Gastroesophageal sphincter (tissue), 4 donors: ENCODE data around the gene ZNF195. TPM values are rescaled to one million over a fixed set of nuclear protein-coding genes. Genes with fewer than 3 reads are reported as not detected.
"Not testable (repeated sequence)": the region's sequence is repeated elsewhere in the genome, so short reads cannot be mapped to it uniquely, and the experiment has no call there.

Source experiments
- ATAC-seq: fragments of 150-250 bp; one replicate; pipeline ENCODE4 v1.9.1; 2016; ENCODE audit warnings: mild to moderate bottlenecking, moderate library complexity
- H3K27ac ChIP-seq, 4 donors: fragments of 200-600 bp; sonication (generic) in 3 of 4; 1 replicate in 3 of 4; 2 replicates in 1 of 4; pipeline ENCODE4 v1.5.1; 2016 to 2019
- H3K27me3 ChIP-seq: fragments of 200-600 bp; sonication (generic); one replicate; pipeline ENCODE4 v1.5.1; 2019
- H3K36me3 ChIP-seq, 2 donors: fragments of 200-600 bp; sonication (generic); one replicate each; pipeline ENCODE4 v1.5.1; 2019; ENCODE audit warnings: control low read depth in 1 of 2
- H3K4me1 ChIP-seq, 3 donors: fragments of 200-600 bp; sonication (generic); 1 replicate in 2 of 3; 2 replicates in 1 of 3; pipeline ENCODE4 v1.5.1; 2016 to 2019; ENCODE audit warnings: control low read depth in 2 of 3
- H3K4me3 ChIP-seq, 2 donors: fragments of 200-600 bp; sonication (generic); one replicate each; pipeline ENCODE4 v1.5.1; 2019; ENCODE audit warnings: mild to moderate bottlenecking in 1 of 2, moderate library complexity in 1 of 2
- H3K9me3 ChIP-seq, 3 donors: fragments of 200-600 bp; sonication (generic); one replicate each; pipeline ENCODE4 v1.5.1; 2017 to 2019; ENCODE audit warnings: control low read depth in 2 of 3
- CTCF ChIP-seq, 4 experiments: fragments of 200-600 bp in 2 of 4; fragments of 450-650 bp in 2 of 4; sonication (generic) in 1 of 4; IDR thresholded peaks; one replicate each; pipeline ENCODE4 v1.5.1; 2017 to 2019; ENCODE audit warnings: antibody characterized with exemption in 4 of 4, mild to moderate bottlenecking in 2 of 4, moderate library complexity in 2 of 4
- EP300 ChIP-seq: sonication (generic); formaldehyde crosslinking; IDR thresholded peaks from one replicate; pipeline ENCODE4 v1.6.1; 2017; ENCODE audit warnings: antibody characterized with exemption, mild to moderate bottlenecking
- POLR2A ChIP-seq, 2 donors: fragments of 450-650 bp; IDR thresholded peaks; one replicate each; pipeline ENCODE4 v1.6.1; 2017; ENCODE audit warnings: antibody characterized with exemption in 2 of 2, mild to moderate bottlenecking in 2 of 2, moderate library complexity in 1 of 2
- POLR2AphosphoS5 ChIP-seq: sonication (generic); formaldehyde crosslinking; IDR thresholded peaks from one replicate; pipeline ENCODE4 v1.6.1; 2017; ENCODE audit warnings: antibody characterized with exemption
- WGBS, 2 donors: methylation state at CpG; one replicate each; pipeline ENCODE4 v1.1.5; 2018; ENCODE audit warnings: low coverage in 1 of 2; 5-methylcytosine and 5-hydroxymethylcytosine counted together
- total RNA-seq, 4 donors: library from RNA; depleted of rRNA; stranded (reverse); fragments of >200 nt; gene quantifications; one replicate each; pipeline ENCODE4 v1.1.0, GENCODE V29; 2016

Gene ZNF195
- total RNA-seq, 4 donors from 2014 or later = 7.9 to 19.9 (median 12.6) TPM

DNA sequence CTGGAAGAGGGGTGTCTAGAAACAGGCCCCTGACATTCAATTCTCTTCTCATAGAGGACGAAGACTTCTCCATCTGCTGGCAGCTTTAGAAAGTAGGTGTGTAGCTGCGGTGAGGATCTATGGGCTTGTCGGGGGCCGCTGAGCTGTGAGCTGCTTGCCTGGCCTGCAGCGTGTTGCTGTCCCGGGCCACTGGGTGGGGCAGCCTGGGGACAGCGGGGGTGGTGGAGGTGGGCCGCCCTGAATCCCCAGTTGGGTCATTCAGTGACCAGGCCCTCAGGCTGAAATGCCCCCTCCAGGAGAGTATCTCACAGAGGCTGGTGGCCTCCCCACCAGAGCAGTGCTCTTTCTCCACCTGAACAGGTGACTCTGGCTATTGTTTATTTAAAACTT is 23.9 kb upstream of the ZNF195 start:
- not testable (repeated sequence) for H3K27ac ChIP-seq, H3K4me1 ChIP-seq, H3K4me3 ChIP-seq, ATAC-seq, H3K36me3 ChIP-seq, H3K9me3 ChIP-seq
- peaks cover 12% of the 10 kb centered on the region for H3K27me3 ChIP-seq
- WGBS, 2 donors = 100% methylated on average over 1 of the region's 8 CpGs; no CpG with 5 or more reads in 1 of the 2 donors

DNA sequence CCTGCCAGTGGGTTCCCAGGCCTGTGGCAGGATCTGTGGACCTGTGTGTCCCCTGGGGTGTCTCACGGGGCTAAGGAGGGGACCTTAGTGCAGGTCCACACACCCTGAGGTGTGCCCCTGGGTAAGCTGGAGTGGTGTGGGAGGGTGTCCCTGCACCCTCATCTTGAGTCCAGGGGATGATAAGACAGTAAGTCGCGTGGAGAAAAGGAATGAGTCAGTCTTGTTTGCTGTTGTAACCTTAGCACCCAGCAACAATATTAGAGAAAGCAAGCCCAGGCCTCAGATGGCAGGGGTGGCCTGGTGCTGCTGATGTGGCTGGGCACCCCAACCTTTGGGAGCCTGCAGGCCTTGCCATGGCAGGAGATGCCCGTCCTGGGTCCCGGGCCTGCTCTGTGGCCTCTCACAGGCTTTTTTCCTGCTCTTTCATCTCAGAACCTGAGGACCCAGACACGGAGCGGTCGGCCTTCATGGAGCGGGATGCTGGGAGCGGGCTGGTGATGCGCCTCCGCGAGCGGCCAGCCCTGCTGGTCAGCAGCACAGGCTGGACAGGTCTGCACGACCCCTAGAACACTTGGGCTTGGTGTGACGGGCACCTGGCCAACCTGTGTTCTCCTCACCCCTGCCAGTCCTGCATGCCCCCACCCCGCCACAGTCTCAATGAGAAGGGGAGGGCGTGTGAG is 23.4 kb upstream of the ZNF195 start:
- not testable (repeated sequence) for H3K4me1 ChIP-seq, ATAC-seq, H3K9me3 ChIP-seq, H3K36me3 ChIP-seq, H3K4me3 ChIP-seq, H3K27ac ChIP-seq
- 100% methylated on average over 1 of the region's 18 CpGs; no CpG with 5 or more reads in 1 of the 2 donors for WGBS, 2 donors
- peaks cover 12% of the 10 kb centered on the region for H3K27me3 ChIP-seq

GRCh38 chr11:3401052-3401451 is 22.1 kb upstream of the ZNF195 start:
- H3K4me3 ChIP-seq = not testable (repeated sequence)

DNA sequence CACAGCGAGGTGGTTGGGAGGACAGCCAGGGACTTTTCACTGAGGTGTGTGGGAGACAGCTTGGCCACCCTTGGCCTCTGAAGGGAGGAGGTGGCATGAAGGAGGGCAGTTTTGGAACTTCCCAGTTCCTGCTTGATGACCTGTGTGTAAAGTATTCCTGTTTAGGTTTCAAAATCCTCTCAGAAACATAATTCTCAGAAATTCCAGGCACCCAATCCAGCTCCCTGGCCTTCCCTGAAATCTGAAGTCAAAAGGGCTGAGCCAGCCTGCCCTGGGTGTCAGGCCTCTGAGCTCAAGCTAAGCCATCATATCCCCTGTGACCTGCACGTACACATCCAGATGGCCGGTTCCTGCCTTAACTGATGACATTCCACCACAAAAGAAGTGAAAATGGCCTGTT is 19.6 kb upstream of the ZNF195 start:
- H3K27ac ChIP-seq, H3K27me3 ChIP-seq, H3K36me3 ChIP-seq, H3K9me3 ChIP-seq, ATAC-seq, H3K4me3 ChIP-seq, H3K4me1 ChIP-seq: not testable (repeated sequence)
- WGBS, 2 donors = 60 to 86% methylated on average over 1 of the region's 3 CpGs

More at GRCh38 chr11:3401052-3401451, 22.1 kb upstream of the ZNF195 start:
- H3K9me3 ChIP-seq, H3K4me1 ChIP-seq, ATAC-seq, H3K36me3 ChIP-seq, H3K27ac ChIP-seq: not testable (repeated sequence)
- H3K27me3 ChIP-seq = peaks cover 12% of the 10 kb centered on the region
- 53 to 100% methylated on average over 1 to 3 of the region's 4 CpGs for WGBS, 2 donors

DNA sequence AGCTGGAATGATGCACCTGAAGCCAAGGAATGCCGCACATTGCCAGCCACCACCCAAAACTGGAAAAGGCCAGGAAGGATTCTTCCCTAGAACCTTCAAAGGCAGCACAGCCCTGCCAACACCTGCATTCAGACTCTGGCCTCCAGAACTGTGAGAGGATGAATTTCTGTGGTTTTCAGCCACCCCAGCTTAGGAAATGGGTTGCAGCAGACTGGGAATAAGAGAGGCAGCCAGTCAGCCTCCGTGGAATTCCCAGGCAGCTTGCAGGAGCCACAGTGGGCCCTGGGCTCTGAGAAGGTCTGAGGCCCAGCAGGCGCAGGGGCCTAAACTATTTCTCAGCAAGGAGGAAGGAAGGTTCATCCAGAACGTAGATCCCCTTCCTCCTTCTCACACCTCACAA is 19.2 kb upstream of the ZNF195 start:
- 13 to 100% methylated on average over 1 of the region's 4 CpGs for WGBS, 2 donors
- H3K4me3 ChIP-seq, H3K27me3 ChIP-seq, H3K4me1 ChIP-seq, ATAC-seq, H3K27ac ChIP-seq, H3K36me3 ChIP-seq, H3K9me3 ChIP-seq: not testable (repeated sequence)

- no CpG with 5 or more reads among the region's 23 CpGs for WGBS, 2 donors
- not testable (repeated sequence) for H3K36me3 ChIP-seq, H3K27me3 ChIP-seq, H3K27ac ChIP-seq, ATAC-seq, H3K9me3 ChIP-seq, H3K4me3 ChIP-seq, H3K4me1 ChIP-seq
Measured at GRCh38 chr11:3397210-3397609, 18.3 kb upstream of the ZNF195 start.

DNA sequence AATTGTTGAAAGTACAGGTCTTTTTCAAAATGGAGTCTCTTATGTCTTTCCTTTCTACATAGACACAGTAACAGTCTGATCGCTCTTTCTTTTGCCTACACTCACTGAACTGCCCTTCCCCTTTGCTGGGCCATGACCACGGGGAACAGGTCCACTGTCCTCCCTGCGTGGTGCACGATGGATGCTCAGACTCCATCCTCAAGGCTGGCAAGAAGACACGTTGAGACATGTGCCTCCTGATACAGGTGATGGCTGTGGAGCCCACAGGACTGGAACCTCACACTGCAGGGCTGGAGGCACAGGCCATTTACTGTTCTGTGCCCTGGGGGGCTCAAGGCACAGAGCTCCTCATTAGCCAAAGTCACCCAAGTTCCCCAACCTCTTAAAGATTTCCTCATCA is 16.5 kb upstream of the ZNF195 start:
- not testable (repeated sequence) for H3K27me3 ChIP-seq, H3K9me3 ChIP-seq, H3K36me3 ChIP-seq, H3K4me3 ChIP-seq, H3K4me1 ChIP-seq, H3K27ac ChIP-seq, ATAC-seq
- WGBS, 2 donors = 81% methylated on average over 2 of the region's 5 CpGs; no CpG with 5 or more reads in 1 of the 2 donors

GRCh38 chr11:3394956-3395355 is 16.0 kb upstream of the ZNF195 start:
- not testable (repeated sequence) for H3K9me3 ChIP-seq, H3K4me3 ChIP-seq, H3K36me3 ChIP-seq, ATAC-seq, H3K4me1 ChIP-seq, H3K27me3 ChIP-seq, H3K27ac ChIP-seq
- WGBS, 2 donors = 76 to 79% methylated on average over 5 to 9 of the region's 10 CpGs

- not testable (repeated sequence) for H3K4me1 ChIP-seq, H3K36me3 ChIP-seq, H3K27ac ChIP-seq, ATAC-seq, H3K27me3 ChIP-seq, H3K9me3 ChIP-seq, H3K4me3 ChIP-seq
- WGBS, 2 donors = 71% methylated on average over 7 of the region's 13 CpGs; no CpG with 5 or more reads in 1 of the 2 donors
Measured at GRCh38 chr11:3393450-3393849, 14.5 kb upstream of the ZNF195 start.

DNA sequence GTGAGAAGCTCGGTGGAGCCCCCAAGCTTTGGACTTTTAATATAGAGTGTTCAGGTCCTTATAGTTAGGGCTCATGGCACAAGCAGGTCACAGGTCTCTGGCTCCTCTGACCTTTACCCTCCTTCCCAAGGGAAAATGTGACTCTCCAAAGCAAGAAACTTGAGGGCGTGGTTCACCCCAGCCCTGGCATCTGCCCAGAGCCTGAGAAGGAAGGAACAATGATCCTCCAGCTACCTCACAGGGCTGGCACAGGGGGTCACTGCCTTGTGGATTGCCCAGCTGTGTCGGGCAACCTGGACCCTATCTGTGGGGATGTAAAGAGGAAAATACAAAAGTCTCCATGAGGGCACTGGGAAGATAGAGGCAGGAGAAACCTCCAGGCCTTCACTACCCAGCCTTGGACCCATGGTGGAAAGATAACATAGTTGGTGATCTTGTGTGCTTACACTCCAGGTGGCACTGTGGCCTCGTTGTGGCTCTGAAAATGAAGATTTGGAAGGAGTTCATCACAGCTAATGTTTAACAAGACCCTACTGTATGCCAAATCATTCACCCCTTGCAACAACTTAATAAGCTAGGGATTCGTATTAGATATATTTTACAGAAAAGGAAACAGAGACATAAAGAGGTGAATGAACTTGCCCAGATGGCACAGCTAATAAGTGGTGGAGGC is 3.8 kb upstream of the ZNF195 start:
- H3K9me3 ChIP-seq = no peaks in the 10 kb centered on the region
- WGBS, 2 donors = 68 to 83% methylated on average over 2 to 3 of the region's 5 CpGs
- no peak for TF ChIP-seq POLR2AphosphoS5
- TF ChIP-seq EP300 = no peak
- TF ChIP-seq POLR2A (IDR thresholded peaks at IDR 0.05) = no peak
- no peak for TF ChIP-seq CTCF (IDR thresholded peaks at IDR 0.05)
- no peaks in the 10 kb centered on the region for H3K27me3 ChIP-seq
- H3K36me3 ChIP-seq = peaks cover 0 to 12% of the 10 kb centered on the region in 2 donors
- H3K4me3 ChIP-seq = no peak overlapping the region
- peaks cover 0 to 21% (median 6%) of the 10 kb centered on the region in 3 donors for H3K4me1 ChIP-seq
- ATAC-seq = no peak
- H3K27ac ChIP-seq = no peak overlapping the region
